Panc1 (cell line): ENCODE measurements around the gene C1QTNF4. TPM values are rescaled to one million over a fixed set of nuclear protein-coding genes. Genes with fewer than 3 reads are reported as not detected.
A peak's percentile ranks its signal among the peaks of the same experiment; 100 is the strongest.

Source experiments
- ATAC-seq: fragments of 200-7000 bp; cut with Tn5 transposase; 2 replicates; pipeline ENCODE4 v1.9.1; 2020; ENCODE audit warnings: mild to moderate bottlenecking, moderate library complexity
- BruUV-seq: library from RNA; stranded (reverse); fragments of 400-500 nt; replicated peaks from 2 replicates; lab custom pipeline; 2021; lab: Mats Ljungman, UMichigan
- CTCF ChIA-PET: fragments of 300-600 bp; sonication (Branson Sonifier 250); formaldehyde crosslinking; loops from one replicate; lab custom pipeline; 2022; ENCODE audit warnings: antibody characterized with exemption; lab: Charles Lee
- POLR2A ChIA-PET: fragments of 300-600 bp; sonication (Branson Sonifier 250); formaldehyde crosslinking; loops from one replicate; lab custom pipeline; 2022; ENCODE audit warnings: antibody characterized with exemption; lab: Charles Lee
- DNase-seq: peaks from one replicate; pipeline ENCODE4 v3.0.0-alpha.2; 2010; ENCODE audit warnings: low read depth, low spot score
- H3K27ac ChIP-seq: 2 replicates; pipeline ENCODE4 v1.5.1; 2011; ENCODE audit warnings: mild to moderate bottlenecking, low read length, inconsistent platforms
- H3K27me3 ChIP-seq: fragments of 200-500 bp; sonication (Bioruptor generic); 2 replicates; pipeline ENCODE4 v1.6.0; 2014; ENCODE audit warnings: low read length, inconsistent platforms; ENCODE audit not compliant: control insufficient read depth, insufficient read depth
- H3K36me3 ChIP-seq: fragments of 200-500 bp; sonication (Bioruptor generic); 2 replicates; pipeline ENCODE4 v1.5.1; 2014; ENCODE audit warnings: inconsistent platforms, mild to moderate bottlenecking, low read length, moderate library complexity; ENCODE audit not compliant: control insufficient read depth, insufficient read depth
- H3K4me1 ChIP-seq: 2 replicates; pipeline ENCODE4 v1.5.1; 2011; ENCODE audit warnings: inconsistent platforms, mild to moderate bottlenecking, low read length, moderate library complexity; ENCODE audit not compliant: control insufficient read depth, insufficient read depth
- H3K4me3 ChIP-seq, 2 experiments: 2 replicates each; pipeline ENCODE4 v1.5.1; 2011 to 2012; ENCODE audit warnings: low read depth in 2 of 2, low read length in 2 of 2, mild to moderate bottlenecking in 2 of 2, inconsistent platforms in 1 of 2, moderate library complexity in 1 of 2
- H3K9me3 ChIP-seq: fragments of 200-500 bp; sonication (Bioruptor generic); 2 replicates; pipeline ENCODE4 v1.5.1; 2014; ENCODE audit warnings: low read depth, mild to moderate bottlenecking, inconsistent platforms, low read length, moderate library complexity; ENCODE audit not compliant: control insufficient read depth, insufficient read depth
- POLR2AphosphoS5 ChIP-seq: IDR thresholded peaks from 2 replicates; pipeline ENCODE4 v1.6.1; 2012; ENCODE audit warnings: mild to moderate bottlenecking, low read depth, low read length, moderate library complexity
- SIN3A ChIP-seq: IDR thresholded peaks from 2 replicates; pipeline ENCODE4 v1.6.1; 2012; ENCODE audit warnings: low read depth, mild to moderate bottlenecking, low read length, moderate library complexity, borderline replicate concordance; ENCODE audit not compliant: insufficient read depth
- TCF7L2 ChIP-seq: IDR thresholded peaks from 2 replicates; pipeline ENCODE4 v1.6.1; 2011; ENCODE audit warnings: mild to moderate bottlenecking, low read depth, low read length, inconsistent platforms
- in situ Hi-C: cut with HindIII; loops from 2 replicates; pipeline ENCODE4 v1.10.0; 2016; ENCODE audit warnings: low sequenced_read_pairs, low pct_unique_long_range_greater_than_20kb
- intact Hi-C: fragments of 100-400 bp; cut with micrococcal nuclease; formaldehyde crosslinking; loops from one replicate; pipeline ENCODE4 v1.10.0; 2022; ENCODE audit not compliant: unreplicated experiment
- total RNA-seq: library from RNA; stranded (reverse); gene quantifications from one replicate; pipeline ENCODE4 v1.2.1, GENCODE V29; 2021; ENCODE audit not compliant: unreplicated experiment
- TF ChIP-seq, protein P1 (sequence below), 2 experiments: IDR thresholded peaks; 2 replicates each; pipeline ENCODE4 v1.6.1; 2011 to 2012; ENCODE audit warnings: low read depth in 2 of 2, control low read depth in 1 of 2, low read length in 1 of 2, mild to moderate bottlenecking in 1 of 2, moderate library complexity in 1 of 2; ENCODE audit not compliant: insufficient read depth in 1 of 2
- TF ChIP-seq, protein P2 (sequence below): fragments of 450-650 bp; IDR thresholded peaks from 2 replicates; pipeline ENCODE4 v1.5.1; 2017; ENCODE audit warnings: mild to moderate bottlenecking

Gene C1QTNF4
- total RNA-seq, 1 experiment from 2014 or later = not detected

DNA sequence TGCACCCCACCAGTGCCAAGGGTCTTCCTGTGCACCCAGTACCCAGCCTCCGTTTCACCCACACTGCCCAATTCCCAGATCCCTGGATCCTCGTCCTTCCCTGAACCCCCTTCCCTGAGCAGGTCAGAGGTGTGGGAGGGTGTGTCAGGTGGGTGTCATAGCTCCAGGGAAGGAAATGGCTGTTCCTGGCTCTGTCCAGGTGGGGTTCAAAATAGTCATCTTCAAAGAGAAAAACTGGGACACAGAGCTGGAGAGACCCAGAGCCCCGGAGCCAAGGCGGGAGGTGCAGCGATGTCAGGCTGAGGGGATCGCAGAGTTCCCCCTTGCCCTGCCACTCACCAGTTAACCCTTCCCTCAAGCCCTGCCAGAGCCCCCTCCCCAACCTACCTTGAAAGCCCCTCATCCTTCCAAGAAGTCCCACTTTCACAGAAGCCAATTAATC, 698 bp downstream of the C1QTNF4 start:
- Histone ChIP-seq H3K4me1 (peaks cover 4% of the 10 kb centered on the region), H3K27me3 (peaks cover 6% of the 10 kb centered on the region; the same call in 1 of the 2 replicates), H3K27ac (no peak overlapping the region), H3K4me3 (peak overlapping the region; percentile 35 to 45), H3K9me3 (no peaks in the 10 kb centered on the region), H3K36me3 (no peaks in the 10 kb centered on the region)
- ATAC-seq (0 out of 2 replicates have a peak, but pooled peaks have one; percentile 19), DNase-seq (no peak)
- ChIA-PET CTCF (no interaction called here), POLR2A (no interaction called here)
- no peak for TF ChIP-seq SIN3A
- TF ChIP-seq TCF7L2 = no peak
- TF ChIP-seq, protein P1, sequence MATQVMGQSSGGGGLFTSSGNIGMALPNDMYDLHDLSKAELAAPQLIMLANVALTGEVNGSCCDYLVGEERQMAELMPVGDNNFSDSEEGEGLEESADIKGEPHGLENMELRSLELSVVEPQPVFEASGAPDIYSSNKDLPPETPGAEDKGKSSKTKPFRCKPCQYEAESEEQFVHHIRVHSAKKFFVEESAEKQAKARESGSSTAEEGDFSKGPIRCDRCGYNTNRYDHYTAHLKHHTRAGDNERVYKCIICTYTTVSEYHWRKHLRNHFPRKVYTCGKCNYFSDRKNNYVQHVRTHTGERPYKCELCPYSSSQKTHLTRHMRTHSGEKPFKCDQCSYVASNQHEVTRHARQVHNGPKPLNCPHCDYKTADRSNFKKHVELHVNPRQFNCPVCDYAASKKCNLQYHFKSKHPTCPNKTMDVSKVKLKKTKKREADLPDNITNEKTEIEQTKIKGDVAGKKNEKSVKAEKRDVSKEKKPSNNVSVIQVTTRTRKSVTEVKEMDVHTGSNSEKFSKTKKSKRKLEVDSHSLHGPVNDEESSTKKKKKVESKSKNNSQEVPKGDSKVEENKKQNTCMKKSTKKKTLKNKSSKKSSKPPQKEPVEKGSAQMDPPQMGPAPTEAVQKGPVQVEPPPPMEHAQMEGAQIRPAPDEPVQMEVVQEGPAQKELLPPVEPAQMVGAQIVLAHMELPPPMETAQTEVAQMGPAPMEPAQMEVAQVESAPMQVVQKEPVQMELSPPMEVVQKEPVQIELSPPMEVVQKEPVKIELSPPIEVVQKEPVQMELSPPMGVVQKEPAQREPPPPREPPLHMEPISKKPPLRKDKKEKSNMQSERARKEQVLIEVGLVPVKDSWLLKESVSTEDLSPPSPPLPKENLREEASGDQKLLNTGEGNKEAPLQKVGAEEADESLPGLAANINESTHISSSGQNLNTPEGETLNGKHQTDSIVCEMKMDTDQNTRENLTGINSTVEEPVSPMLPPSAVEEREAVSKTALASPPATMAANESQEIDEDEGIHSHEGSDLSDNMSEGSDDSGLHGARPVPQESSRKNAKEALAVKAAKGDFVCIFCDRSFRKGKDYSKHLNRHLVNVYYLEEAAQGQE (IDR thresholded peaks at IDR 0.05; ENCODE audit: insufficient read depth in 1 of 2, low read depth in 2 of 2, low read length in 1 of 2) = no peak
- no peak for TF ChIP-seq POLR2AphosphoS5
- TF ChIP-seq, protein P2, sequence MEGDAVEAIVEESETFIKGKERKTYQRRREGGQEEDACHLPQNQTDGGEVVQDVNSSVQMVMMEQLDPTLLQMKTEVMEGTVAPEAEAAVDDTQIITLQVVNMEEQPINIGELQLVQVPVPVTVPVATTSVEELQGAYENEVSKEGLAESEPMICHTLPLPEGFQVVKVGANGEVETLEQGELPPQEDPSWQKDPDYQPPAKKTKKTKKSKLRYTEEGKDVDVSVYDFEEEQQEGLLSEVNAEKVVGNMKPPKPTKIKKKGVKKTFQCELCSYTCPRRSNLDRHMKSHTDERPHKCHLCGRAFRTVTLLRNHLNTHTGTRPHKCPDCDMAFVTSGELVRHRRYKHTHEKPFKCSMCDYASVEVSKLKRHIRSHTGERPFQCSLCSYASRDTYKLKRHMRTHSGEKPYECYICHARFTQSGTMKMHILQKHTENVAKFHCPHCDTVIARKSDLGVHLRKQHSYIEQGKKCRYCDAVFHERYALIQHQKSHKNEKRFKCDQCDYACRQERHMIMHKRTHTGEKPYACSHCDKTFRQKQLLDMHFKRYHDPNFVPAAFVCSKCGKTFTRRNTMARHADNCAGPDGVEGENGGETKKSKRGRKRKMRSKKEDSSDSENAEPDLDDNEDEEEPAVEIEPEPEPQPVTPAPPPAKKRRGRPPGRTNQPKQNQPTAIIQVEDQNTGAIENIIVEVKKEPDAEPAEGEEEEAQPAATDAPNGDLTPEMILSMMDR = no peak
- no TSS peak for BruUV-seq
- in situ Hi-C loops = no loop called here
- intact Hi-C loops = no loop called here

DNA sequence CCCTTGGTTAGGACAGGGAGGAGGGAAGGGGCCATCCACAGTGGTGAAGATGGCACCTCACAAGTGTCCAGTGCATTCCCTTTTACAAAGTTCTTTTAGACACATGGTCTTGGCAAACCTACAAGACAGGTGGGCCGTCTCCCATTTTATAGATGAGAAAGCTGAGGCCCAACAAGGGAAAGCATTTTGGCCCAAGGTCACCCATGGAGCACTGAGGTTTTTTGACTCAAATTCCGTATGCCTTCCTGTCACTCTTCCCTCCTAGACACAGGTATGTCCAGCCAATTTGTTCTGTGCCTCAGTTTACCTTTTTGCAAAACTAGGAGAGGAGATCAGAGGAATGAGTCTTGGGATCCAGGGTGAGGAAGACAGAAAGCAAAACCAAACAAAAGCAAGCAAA, 1.2 kb downstream of the C1QTNF4 start:
- Histone ChIP-seq H3K27ac (no peak overlapping the region), H3K27me3 (peaks cover 6% of the 10 kb centered on the region; the same call in 1 of the 2 replicates), H3K9me3 (no peaks in the 10 kb centered on the region), H3K4me1 (peaks cover 4% of the 10 kb centered on the region), H3K36me3 (no peaks in the 10 kb centered on the region), H3K4me3 (peak overlapping the region in 1 of 2 experiments; percentile 45; a peak in 1 of 4 replicates)
- TF ChIP-seq SIN3A = no peak
- TF ChIP-seq, protein P2 = no peak
- TF ChIP-seq POLR2AphosphoS5 = no peak
- TF ChIP-seq TCF7L2 = no peak
- TF ChIP-seq, protein P1 (IDR thresholded peaks at IDR 0.05; ENCODE audit: insufficient read depth in 1 of 2, low read depth in 2 of 2, low read length in 1 of 2) = no peak
- DNase-seq = no peak
- POLR2A ChIA-PET = no interaction called here
- ATAC-seq = no peak
- no TSS peak for BruUV-seq
- CTCF ChIA-PET = no interaction called here
- intact Hi-C loops (no loop called here), in situ Hi-C loops (no loop called here)
